HG03342 (cell line): Measurements from ENCODE around the gene RAD51.

Experiments
- ATAC-seq: cut with Tn5 transposase; IDR thresholded peaks from one replicate; pipeline ENCODE4 v1.9.1; 2021; ENCODE audit warnings: mild to moderate bottlenecking, moderate library complexity; ENCODE audit not compliant: unreplicated experiment

RAD51 gene

GRCh38 chr15:40776537-40777141, 81.7 kb downstream of the RAD51 start:
- no peak for ATAC-seq
